Progenitor cell of endocrine pancreas (in vitro differentiated cells): Measurements from ENCODE around the gene CCL7. TPM values are rescaled to one million over a fixed set of nuclear protein-coding genes. Genes with fewer than 3 reads are reported as not detected.

Experiments used
- DNase-seq: peaks from one replicate; pipeline ENCODE4 v3.0.0; 2021; ENCODE audit warnings: low spot score; ENCODE audit not compliant: unreplicated experiment
- H3K27ac Mint-ChIP-seq: 2 replicates; pipeline ENCODE4 v1.8.0; 2021; ENCODE audit warnings: mild to moderate bottlenecking, moderate library complexity, mixed read lengths
- H3K27me3 Mint-ChIP-seq: 2 replicates; pipeline ENCODE4 v1.8.0; 2021; ENCODE audit warnings: mixed read lengths
- H3K36me3 Mint-ChIP-seq: 2 replicates; pipeline ENCODE4 v1.8.0; 2022; ENCODE audit warnings: mixed read lengths; ENCODE audit not compliant: insufficient read depth
- H3K4me1 Mint-ChIP-seq: 2 replicates; pipeline ENCODE4 v1.8.0; 2021; ENCODE audit warnings: low read depth, mixed read lengths
- H3K4me3 Mint-ChIP-seq: 2 replicates; pipeline ENCODE4 v1.8.0; 2021; ENCODE audit warnings: low read depth, mild to moderate bottlenecking, moderate library complexity, mixed read lengths
- H3K9me3 Mint-ChIP-seq: 2 replicates; pipeline ENCODE4 v1.8.0; 2021; ENCODE audit warnings: low read depth, mixed read lengths
- CTCF ChIP-seq: fragments of 200-600 bp; sonication (generic); IDR thresholded peaks from one replicate; pipeline ENCODE4 v1.5.0; 2021; ENCODE audit warnings: antibody characterized with exemption, mild to moderate bottlenecking; ENCODE audit not compliant: unreplicated experiment
- total RNA-seq: library from RNA; stranded (reverse); gene quantifications from 2 replicates; pipeline ENCODE4 v1.2.1, GENCODE V29; 2021

CCL7 gene
- total RNA-seq, 1 donor from 2014 or later, result not detected

- DNase-seq, result no peak
- Mint-ChIP-seq H3K36me3 (no peaks in the 10 kb centered on the region), H3K27ac (no peak overlapping the region), H3K27me3 (peaks cover 31% of the 10 kb centered on the region), H3K4me3 (no peak overlapping the region), H3K4me1 (peaks cover 8% of the 10 kb centered on the region), H3K9me3 (no peaks in the 10 kb centered on the region)
- TF ChIP-seq CTCF, result no peak
Observed at GRCh38 chr17:34255841-34256240, 14.2 kb upstream of the CCL7 start.

DNA sequence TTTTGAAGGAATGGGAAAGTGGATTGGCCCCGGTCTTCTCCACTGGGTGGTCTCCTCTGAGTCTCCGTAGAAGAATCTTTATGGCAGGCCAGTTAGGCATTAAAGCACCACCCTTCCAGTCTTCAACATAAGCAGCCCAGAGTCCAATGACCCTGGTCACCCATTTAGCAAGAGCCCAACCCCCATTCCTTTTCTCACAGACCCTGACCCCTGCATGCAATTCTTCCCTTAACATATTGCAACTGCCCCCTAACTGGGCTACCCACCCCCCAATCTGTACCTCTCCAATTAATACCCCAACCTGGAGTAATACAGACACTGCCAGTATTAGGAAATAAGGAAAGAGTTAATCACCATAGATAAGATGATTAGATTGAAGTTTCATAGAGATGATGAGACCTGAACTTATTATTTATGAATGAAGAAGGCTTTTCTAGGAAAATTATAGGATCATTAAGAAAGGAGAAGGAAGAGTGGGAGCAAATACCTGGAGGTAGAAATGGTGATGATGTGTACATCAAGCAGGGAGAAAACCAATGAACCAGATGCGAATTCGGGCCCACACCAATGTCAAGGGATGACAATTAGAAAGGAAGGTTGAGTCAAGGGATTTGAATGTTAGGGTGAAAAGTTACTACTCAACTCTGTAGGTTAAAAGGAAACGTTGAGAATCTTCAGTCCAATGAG, 12.6 kb upstream of the CCL7 start:
- Mint-ChIP-seq H3K27me3 (peaks cover 31% of the 10 kb centered on the region), H3K4me3 (no peak overlapping the region), H3K4me1 (peaks cover 4% of the 10 kb centered on the region), H3K27ac (no peak overlapping the region), H3K9me3 (no peaks in the 10 kb centered on the region), H3K36me3 (no peaks in the 10 kb centered on the region)
- TF ChIP-seq CTCF, result no peak
- DNase-seq, result no peak

GRCh38 chr17:34257986-34258326, 12.1 kb upstream of the CCL7 start:
- H3K27ac Mint-ChIP-seq, result no peak overlapping the region
- no peaks in the 10 kb centered on the region for H3K36me3 Mint-ChIP-seq
- no peak for DNase-seq
- no peaks in the 10 kb centered on the region for H3K9me3 Mint-ChIP-seq
- no peak for TF ChIP-seq CTCF
- H3K4me3 Mint-ChIP-seq, result no peak overlapping the region
- peaks cover 4% of the 10 kb centered on the region for H3K4me1 Mint-ChIP-seq
- peaks cover 27% of the 10 kb centered on the region for H3K27me3 Mint-ChIP-seq

DNA sequence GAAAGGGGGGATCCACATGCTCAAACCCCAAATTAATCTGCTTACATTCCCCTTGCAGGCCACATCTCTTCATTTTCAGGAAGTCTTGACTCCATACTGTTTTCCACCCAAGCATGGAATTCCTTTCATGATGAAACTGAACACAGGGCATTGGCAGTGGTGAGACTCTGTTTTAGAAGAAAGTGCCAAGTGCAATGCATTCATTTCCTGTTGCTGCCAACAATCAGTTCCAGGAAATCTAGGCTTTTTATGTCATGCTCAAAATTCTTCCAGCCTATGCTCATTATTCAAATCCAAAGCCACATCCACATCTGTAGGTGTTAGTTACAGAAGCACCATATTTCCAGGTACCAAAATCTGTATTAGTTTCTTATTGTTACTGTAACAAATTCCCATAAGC, 10.9 kb upstream of the CCL7 start:
- Mint-ChIP-seq H3K4me3 (no peak overlapping the region), H3K27me3 (peaks cover 19% of the 10 kb centered on the region)

GRCh38 chr17:34260861-34261260, 9.2 kb upstream of the CCL7 start:
- H3K27ac Mint-ChIP-seq, result no peak overlapping the region
- H3K4me3 Mint-ChIP-seq, result no peak overlapping the region
- peaks cover 13% of the 10 kb centered on the region for H3K27me3 Mint-ChIP-seq
- H3K4me1 Mint-ChIP-seq, result no peaks in the 10 kb centered on the region
- TF ChIP-seq CTCF, result no peak
- H3K36me3 Mint-ChIP-seq, result no peaks in the 10 kb centered on the region
- no peaks in the 10 kb centered on the region for H3K9me3 Mint-ChIP-seq
- DNase-seq, result no peak

More for the DNA sequence above, 10.9 kb upstream of the CCL7 start:
- DNase-seq, result no peak
- Mint-ChIP-seq H3K4me1 (peaks cover 4% of the 10 kb centered on the region), H3K27ac (no peak overlapping the region), H3K9me3 (no peaks in the 10 kb centered on the region), H3K36me3 (no peaks in the 10 kb centered on the region)
- TF ChIP-seq CTCF, result no peak
